Stimulated activated CD8-positive, alpha-beta memory T cell treated with anti-CD3 and anti-CD28 coated beads, Interleukin-2, amount 100 ng/mL, for 48 hours (primary cell): ENCODE data around the gene NGF.

Experiments used
- DNase-seq, 2 donors: peaks; one replicate each; pipeline ENCODE4 v3.0.0-alpha.2; 2020; ENCODE audit warnings: low read depth in 2 of 2

Gene NGF

GRCh38 chr1:115336741-115337140 lies 1.3 kb downstream of the NGF start:
- no peak for DNase-seq

GRCh38 chr1:115332813-115333608 lies 5.0 kb downstream of the NGF start:
- no peak for DNase-seq

- no peak for DNase-seq
Observed at GRCh38 chr1:115331558-115332331, 6.3 kb downstream of the NGF start.

GRCh38 chr1:115330480-115331013 lies 7.5 kb downstream of the NGF start:
- no peak for DNase-seq

GRCh38 chr1:115329965-115330364 lies 8.1 kb downstream of the NGF start:
- no peak for DNase-seq

DNA sequence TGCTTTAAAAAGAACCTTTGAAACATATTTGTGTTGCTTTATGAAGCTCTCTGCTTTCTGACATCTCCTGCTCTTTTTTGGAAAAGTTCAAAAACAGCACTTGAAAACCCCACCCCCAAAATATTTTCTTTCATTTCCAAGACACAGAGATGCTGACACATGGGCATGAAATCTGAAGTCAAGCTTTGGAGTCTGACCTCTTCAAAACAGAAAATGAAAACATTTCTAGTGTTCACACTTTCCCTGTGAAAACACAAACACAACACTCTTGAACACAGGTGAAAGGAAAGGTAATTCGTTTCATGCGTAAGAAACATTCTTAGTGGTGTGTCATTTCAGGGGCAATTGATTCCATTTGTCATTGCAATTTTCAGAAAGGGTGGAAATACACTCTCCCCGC lies 10.8 kb downstream of the NGF start:
- no peak for DNase-seq

DNA sequence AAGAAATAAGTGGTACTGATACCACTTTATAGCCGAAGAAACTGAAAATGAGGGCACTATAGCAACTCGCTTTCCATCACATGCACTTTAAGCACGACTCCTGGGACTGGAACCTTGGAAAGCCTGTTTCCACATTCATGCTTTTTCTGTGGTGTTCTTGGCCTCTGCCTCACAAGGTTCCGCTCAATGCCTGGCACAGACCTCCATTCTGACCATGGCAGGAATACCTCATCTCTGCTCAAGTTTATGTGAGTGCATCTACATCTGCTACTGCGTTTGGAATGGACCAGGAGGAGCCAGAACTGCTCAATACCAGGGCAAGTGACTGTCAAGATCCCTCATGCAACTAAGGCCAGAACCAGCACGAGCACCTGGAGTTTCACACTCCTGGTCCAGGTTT lies 11.6 kb downstream of the NGF start:
- DNase-seq = no peak

- no peak for DNase-seq
Observed at GRCh38 chr1:115325874-115326273, 12.2 kb downstream of the NGF start.

- no peak for DNase-seq
Observed at GRCh38 chr1:115324649-115325420, 13.2 kb downstream of the NGF start.

- no peak for DNase-seq
Observed at GRCh38 chr1:115323366-115324004, 14.6 kb downstream of the NGF start.

GRCh38 chr1:115322631-115323030 lies 15.4 kb downstream of the NGF start:
- DNase-seq = no peak

DNA sequence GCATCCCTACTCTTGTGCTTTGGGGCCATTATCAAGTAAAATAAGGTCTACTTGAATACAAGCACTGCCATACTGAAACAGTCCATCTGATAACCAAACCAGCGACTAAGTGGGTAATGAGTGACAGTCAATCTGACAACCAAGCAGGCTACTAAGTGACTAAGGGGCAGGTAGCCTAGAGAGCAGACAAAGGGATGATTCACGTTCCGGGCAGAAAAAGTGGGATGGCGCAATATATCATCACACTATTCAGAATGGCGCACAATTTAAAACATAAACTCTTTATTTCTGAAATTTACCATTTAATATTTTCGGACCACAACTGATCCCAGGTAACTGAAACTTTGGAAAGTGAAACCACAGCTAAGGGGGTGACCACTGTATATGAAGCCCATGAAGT lies 17.7 kb downstream of the NGF start:
- no peak for DNase-seq

DNA sequence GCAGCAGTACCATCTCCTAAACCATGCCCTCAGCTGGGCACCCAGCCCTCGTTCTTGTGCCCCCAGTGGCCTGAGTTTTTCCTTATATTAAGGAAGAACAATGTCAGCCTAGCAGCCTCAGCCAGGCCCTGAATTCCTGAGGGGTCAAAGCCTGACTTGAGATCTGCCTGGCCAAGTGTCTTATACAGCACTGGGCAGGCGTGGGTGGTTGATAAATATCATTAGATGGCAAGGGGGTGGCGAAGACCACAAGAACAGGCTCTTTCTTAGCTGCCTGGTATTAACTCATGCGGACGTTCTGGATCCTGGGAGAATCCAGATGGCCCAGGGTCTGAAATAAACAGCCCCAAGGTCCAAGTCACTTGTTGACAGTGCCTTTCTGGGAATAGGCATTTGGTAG lies 18.3 kb downstream of the NGF start:
- DNase-seq = no peak

DNA sequence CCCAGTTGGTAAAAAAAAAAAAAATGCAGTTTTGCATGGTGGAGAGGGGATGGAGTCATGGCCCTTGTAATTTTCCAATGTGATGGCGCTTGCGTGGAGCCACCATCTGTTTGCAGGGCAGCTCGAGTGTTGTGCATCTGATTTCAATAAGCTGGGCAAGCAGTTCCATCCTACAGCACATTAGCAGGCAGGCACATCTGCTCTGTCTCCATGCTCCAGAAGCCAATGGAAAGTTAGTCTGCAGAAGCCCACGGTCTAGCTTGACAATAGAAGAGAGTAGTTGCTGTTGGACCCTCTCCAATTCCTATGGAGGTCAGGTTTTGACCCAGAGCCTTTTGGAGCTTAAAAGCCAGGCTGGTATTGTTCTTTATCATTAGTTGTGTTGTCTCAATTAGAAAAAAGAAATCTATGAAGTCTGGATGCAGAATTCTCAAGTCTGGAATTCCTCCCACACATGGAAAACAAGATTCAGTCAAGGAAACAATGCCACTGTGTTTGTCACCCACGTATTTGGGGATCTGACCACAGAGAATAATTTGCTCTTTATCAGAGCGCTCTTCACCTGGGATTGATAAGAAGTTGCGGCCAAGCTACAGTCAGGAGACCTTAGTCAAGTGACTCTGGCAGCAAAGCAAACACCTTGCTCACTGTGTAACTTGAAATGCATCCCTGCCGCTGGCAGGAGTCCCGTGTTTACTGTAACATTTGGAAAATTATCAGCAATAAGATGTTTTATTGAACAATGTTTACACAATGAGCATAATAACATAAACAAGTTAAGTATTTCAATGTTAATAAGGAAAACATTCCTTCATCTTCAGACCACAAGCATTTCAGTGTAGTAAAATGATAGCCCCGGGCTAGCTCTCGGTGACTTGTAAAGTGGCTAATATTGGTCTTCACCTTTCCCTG lies 20.7 kb downstream of the NGF start:
- no peak for DNase-seq

DNA sequence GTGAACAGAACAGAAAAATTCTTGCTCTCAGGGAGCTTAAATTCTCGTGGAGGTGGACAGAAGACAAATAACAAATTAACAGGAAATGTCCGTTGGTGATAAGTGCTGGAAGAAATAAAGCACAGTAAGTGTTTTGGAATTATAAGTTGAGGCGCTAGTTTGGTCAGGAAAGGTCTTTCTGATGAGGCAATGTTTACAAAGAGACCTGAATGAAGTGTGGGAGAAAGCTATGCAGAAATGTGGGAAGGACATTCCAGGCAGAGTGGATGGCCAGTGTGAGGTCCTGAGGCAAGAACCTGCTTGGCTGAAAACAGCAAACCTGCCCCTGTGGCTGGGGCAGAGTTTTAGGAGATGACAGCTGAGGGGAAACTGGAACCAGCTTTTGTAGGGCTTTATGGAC lies 23.3 kb downstream of the NGF start:
- no peak for DNase-seq

DNA sequence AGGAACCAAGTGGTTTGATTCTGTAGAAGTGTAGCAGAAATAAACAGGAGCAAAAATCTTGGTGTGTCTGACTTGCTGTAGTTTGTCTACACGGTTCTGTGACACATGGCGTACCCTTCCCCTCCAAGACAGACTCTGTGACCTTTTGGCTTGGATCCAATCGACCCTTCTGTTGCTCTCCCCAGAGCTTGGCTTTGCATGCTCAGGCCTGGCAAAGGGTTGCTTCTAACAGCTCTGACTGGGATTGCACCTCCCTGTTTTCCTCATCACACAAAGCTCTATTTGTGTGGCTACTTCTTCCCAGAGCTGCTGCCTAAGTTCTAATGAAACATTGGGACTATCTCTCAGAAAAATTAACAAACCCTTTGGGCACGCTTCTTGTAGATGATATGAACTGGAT lies 24.0 kb downstream of the NGF start:
- no peak for DNase-seq

DNA sequence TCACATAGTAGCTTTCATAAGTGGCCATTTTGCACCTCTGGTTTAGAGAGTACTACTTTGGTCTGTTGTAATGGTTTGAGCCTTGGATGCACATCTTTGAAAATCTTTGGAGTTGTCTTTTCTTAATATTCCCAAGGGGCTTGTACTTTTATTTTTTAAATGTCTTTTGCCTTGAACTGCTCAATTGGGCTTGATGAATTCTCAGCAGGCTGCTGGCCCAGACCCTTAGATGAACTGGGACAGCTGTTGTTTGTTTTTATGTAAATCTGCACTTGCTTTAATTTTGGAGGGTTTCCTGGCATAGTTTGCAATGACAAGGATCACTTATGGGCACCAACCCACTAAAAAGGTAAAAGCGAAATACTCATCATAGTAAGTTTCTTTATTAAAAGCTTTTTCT lies 24.9 kb downstream of the NGF start:
- no peak for DNase-seq

- DNase-seq = no peak
Observed at GRCh38 chr1:115312742-115313141, 25.3 kb downstream of the NGF start.

GRCh38 chr1:115311474-115311989 lies 26.5 kb downstream of the NGF start:
- DNase-seq = no peak
